AG10803 (cell line): Measurements from ENCODE around the gene SOHLH2.

Source experiments
- DNase-seq: peaks from one replicate; pipeline ENCODE4 v3.0.0; 2010; ENCODE audit warnings: low read depth
- H3K4me3 ChIP-seq: 2 replicates; pipeline ENCODE4 v1.5.1; 2011; ENCODE audit warnings: mild to moderate bottlenecking, low read length, control low read depth
- CTCF ChIP-seq: conservative IDR thresholded peaks from 2 replicates; pipeline ENCODE4 v1.5.1; 2011; ENCODE audit warnings: mild to moderate bottlenecking, low read length, control low read depth, inconsistent platforms

Gene SOHLH2

GRCh38 chr13:36166046-36166445 is 48.3 kb downstream of the SOHLH2 start:
- DNase-seq: no peak
- H3K4me3 ChIP-seq: no peak overlapping the region
- no peak for TF ChIP-seq CTCF

GRCh38 chr13:36163809-36164308 is 50.5 kb downstream of the SOHLH2 start:
- no peak for TF ChIP-seq CTCF
- peak; percentile 4 for DNase-seq
- no peak overlapping the region for H3K4me3 ChIP-seq

GRCh38 chr13:36163286-36163685 is 51.1 kb downstream of the SOHLH2 start:
- no peak for DNase-seq
- H3K4me3 ChIP-seq: no peak overlapping the region
- TF ChIP-seq CTCF: no peak

- DNase-seq: no peak
- no peak overlapping the region for H3K4me3 ChIP-seq
- TF ChIP-seq CTCF: no peak
Observed at GRCh38 chr13:36160297-36160696, 54.1 kb downstream of the SOHLH2 start.

GRCh38 chr13:36158611-36159010 is 55.7 kb downstream of the SOHLH2 start:
- no peak for TF ChIP-seq CTCF
- no peak for DNase-seq
- H3K4me3 ChIP-seq: no peak overlapping the region

- no peak for TF ChIP-seq CTCF
- no peak overlapping the region for H3K4me3 ChIP-seq
- no peak for DNase-seq
Observed at GRCh38 chr13:36157480-36157879, 56.9 kb downstream of the SOHLH2 start.

- no peak for DNase-seq
- no peak for TF ChIP-seq CTCF
- H3K4me3 ChIP-seq: no peak overlapping the region
Observed at GRCh38 chr13:36154567-36155291, 59.6 kb downstream of the SOHLH2 start.
